Heart left ventricle (tissue), 16 donors: Measurements from ENCODE around the gene MS4A4E. TPM values are rescaled to one million over a fixed set of nuclear protein-coding genes. Genes with fewer than 3 reads are reported as not detected.
"Not testable (repeated sequence)": the region's sequence is repeated elsewhere in the genome, so short reads cannot be mapped to it uniquely, and the experiment has no call there.

ENCODE experiments used
- ATAC-seq, 4 donors: fragments of 200-7000 bp; cut with Tn5 transposase; one replicate each; pipeline ENCODE4 v1.9.1; 2020 to 2022; ENCODE audit warnings: moderate library complexity in 4 of 4, mild to moderate bottlenecking in 3 of 4, moderate number of reproducible peaks in 1 of 4
- DNase-seq, 5 donors: peaks; one replicate each; pipeline ENCODE4 v3.0.0-alpha.2; 2020
- H3K27ac ChIP-seq, 12 donors: fragments of 200-600 bp; sonication (generic) in 4 of 12; one replicate each; pipeline versions ENCODE4 v1.5.0 to v1.8.0; 2016 to 2022; ENCODE audit warnings: mild to moderate bottlenecking in 2 of 12
- H3K27me3 ChIP-seq, 9 donors: fragments of 200-600 bp; sonication (generic) in 2 of 9; one replicate each; pipeline versions ENCODE4 v1.5.1 to v1.8.0; 2016 to 2022; ENCODE audit warnings: mild to moderate bottlenecking in 3 of 9
- H3K36me3 ChIP-seq, 9 donors: fragments of 200-600 bp; sonication (generic) in 2 of 9; one replicate each; pipeline versions ENCODE4 v1.5.0 to v1.8.0; 2018 to 2022; ENCODE audit warnings: mild to moderate bottlenecking in 2 of 9
- H3K4me1 ChIP-seq, 12 donors: fragments of 200-600 bp; sonication (generic) in 4 of 12; one replicate each; pipeline versions ENCODE4 v1.5.0 to v1.8.0; 2016 to 2022; ENCODE audit warnings: mild to moderate bottlenecking in 3 of 12
- H3K4me3 ChIP-seq, 12 donors: fragments of 200-600 bp; sonication (generic) in 4 of 12; one replicate each; pipeline versions ENCODE4 v1.5.0 to v1.8.0; 2017 to 2022; ENCODE audit warnings: mild to moderate bottlenecking in 9 of 12, moderate library complexity in 4 of 12
- H3K9me3 ChIP-seq, 12 donors: fragments of 200-600 bp; sonication (generic) in 4 of 12; one replicate each; pipeline versions ENCODE4 v1.5.0 to v1.8.0; 2016 to 2022; ENCODE audit warnings: mild to moderate bottlenecking in 1 of 12
- POLR2A ChIP-seq, 2 donors: fragments of 450-650 bp; IDR thresholded peaks; one replicate each; pipeline ENCODE4 v1.6.1; 2017; ENCODE audit warnings: antibody characterized with exemption in 2 of 2, mild to moderate bottlenecking in 2 of 2, moderate library complexity in 2 of 2
- WGBS, 4 donors: extraction: QIAGEN DNeasy Blood & Tissue Kit in 2 of 4; methylation state at CpG; one replicate each; pipeline versions ENCODE4 v1.1.5 to v1.1.7; 2013 to 2018; 5-methylcytosine and 5-hydroxymethylcytosine counted together
- intact Hi-C, 10 donors: fragments of 100-400 bp; cut with DNase I; formaldehyde crosslinking; loops; one replicate each; pipeline versions ENCODE4 v1.11.1 to v1.14.2; 2022
- polyA plus RNA-seq, 2 donors: library from polyadenylated mRNA; stranded (reverse); fragments of 200-250 nt; gene quantifications; one replicate each; pipeline ENCODE4 v1.2.3, GENCODE V29; 2013
- total RNA-seq, 9 donors: library from RNA; depleted of rRNA in 2 of 9; stranded (reverse); fragments of >200 nt in 2 of 9; fragmentation: NEBNext Ultra II Directional in 3 of 9; extraction: Animal tissue kit (Norgen Biotek cat#: 25700) in 3 of 9; gene quantifications; one replicate each; pipeline versions ENCODE4 v1.1.0 to v1.2.4, GENCODE V29; 2016 to 2023
- TF ChIP-seq, protein P1 (sequence below), 12 donors: fragments of 200-600 bp; sonication (generic) in 4 of 12; IDR thresholded peaks; one replicate each; pipeline versions ENCODE4 v1.5.0 to v1.8.0; 2018 to 2022; ENCODE audit warnings: antibody characterized with exemption in 12 of 12, mild to moderate bottlenecking in 5 of 12
- donor health status: ischemic (EF 13 %, LVEDD 7.1; RV severe dilation, severe dysfunction).
- donor health status: healthy with polysubstance abuse.
- donor health status: DM: no; HTN: yes; CAD: no.
- donor health status: DM: no; HTN: no; CAD: no.
- donor health status: ischemic (EF 25% LVEDD 6.9; RV normal size, moderate dysfunction).
- donor health status: ischemic (EF 25% LVEDD 5.7; RV mildly dilated, moderate dysfunction).
- donor health status: healthy.
- donor health status: DM: yes; HTN: yes; CAD: no.
- donor health status: ischemic (EF 35%, LVEDD 5.7; RV mildly dilated, moderate dysfunction).
- donor health status: nonischemic (EF 11% LVEDD 7.7; RV severe dilation, severe dysfunction).
- donor health status: DM: yes; HTN: yes; CAD: no.
- donor health status: PGD.
- donor health status: ischemic (EF 29% LVEDD 5.4; RV normal size, mild dysfunction).
- donor health status: nonischemic (EF 23%, LVEDD 6.1; RV moderate dilation, normal function).

The MS4A4E gene
- total and polyA plus RNA-seq, 11 donors: 0.18 to 3.4 (median 0.71) TPM; not detected in 1

DNA sequence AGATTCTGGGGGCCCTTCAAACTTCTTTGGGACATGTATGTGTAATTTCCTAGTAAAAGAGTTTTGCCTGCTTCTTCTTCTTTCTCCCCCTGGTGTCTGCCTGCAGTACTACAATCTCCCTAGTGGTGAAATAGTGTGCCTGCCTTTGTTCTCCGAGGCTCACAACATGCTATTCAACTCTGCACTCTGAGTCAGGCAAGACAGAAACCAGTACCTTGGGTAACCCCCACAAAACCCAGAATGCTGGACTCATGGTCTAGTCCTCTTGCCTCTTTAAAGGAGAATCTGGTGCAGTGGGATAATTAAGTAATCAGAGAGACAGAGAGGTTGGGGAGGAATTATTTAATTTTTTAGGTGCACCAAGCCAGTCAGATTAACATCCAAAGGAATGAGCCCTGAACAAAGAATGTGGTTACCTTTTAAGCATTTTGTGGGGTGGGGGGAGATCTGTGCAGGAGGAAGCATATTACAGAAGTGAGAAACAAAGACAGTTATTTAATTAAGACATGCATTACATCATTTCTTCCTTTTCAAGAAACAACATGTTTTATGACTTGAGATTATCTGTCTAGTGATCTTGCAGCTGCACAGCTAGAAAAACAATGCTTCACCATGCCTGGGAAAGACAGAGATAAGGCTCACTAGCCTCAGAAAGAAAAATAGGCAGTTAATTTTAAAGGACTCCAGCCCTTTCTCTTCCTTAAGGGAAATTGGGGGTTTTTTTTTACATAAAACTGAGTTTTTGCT lies 49.1 kb downstream of the MS4A4E start:
- H3K4me1 ChIP-seq: peaks cover 0 to 20% (median 0%) of the 10 kb centered on the region in 12 donors
- peak in 3 of 5 donors; percentile 49 to 56 (median 51) for DNase-seq
- peak overlapping the region in 5 of 12 donors; percentile 9 to 91 (median 61) for H3K27ac ChIP-seq
- H3K9me3 ChIP-seq: peaks cover 0 to 10% (median 0%) of the 10 kb centered on the region in 12 donors
- peaks cover 0 to 5% (median 0%) of the 10 kb centered on the region in 9 donors for H3K27me3 ChIP-seq
- WGBS, 4 donors: 7 to 13% (median 9%) methylated on average over 1 of the region's 1 CpG
- ATAC-seq: peak; percentile 37 to 90 (median 80)
- no peak for TF ChIP-seq POLR2A (IDR thresholded peaks at IDR 0.05)
- TF ChIP-seq, protein P1, sequence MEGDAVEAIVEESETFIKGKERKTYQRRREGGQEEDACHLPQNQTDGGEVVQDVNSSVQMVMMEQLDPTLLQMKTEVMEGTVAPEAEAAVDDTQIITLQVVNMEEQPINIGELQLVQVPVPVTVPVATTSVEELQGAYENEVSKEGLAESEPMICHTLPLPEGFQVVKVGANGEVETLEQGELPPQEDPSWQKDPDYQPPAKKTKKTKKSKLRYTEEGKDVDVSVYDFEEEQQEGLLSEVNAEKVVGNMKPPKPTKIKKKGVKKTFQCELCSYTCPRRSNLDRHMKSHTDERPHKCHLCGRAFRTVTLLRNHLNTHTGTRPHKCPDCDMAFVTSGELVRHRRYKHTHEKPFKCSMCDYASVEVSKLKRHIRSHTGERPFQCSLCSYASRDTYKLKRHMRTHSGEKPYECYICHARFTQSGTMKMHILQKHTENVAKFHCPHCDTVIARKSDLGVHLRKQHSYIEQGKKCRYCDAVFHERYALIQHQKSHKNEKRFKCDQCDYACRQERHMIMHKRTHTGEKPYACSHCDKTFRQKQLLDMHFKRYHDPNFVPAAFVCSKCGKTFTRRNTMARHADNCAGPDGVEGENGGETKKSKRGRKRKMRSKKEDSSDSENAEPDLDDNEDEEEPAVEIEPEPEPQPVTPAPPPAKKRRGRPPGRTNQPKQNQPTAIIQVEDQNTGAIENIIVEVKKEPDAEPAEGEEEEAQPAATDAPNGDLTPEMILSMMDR (IDR thresholded peaks at IDR 0.05): peak; percentile 73 to 88 (median 81)
- intact Hi-C loops: loop anchor here in 6 of 10 donors (2.0 to 5.0 kb wide), 3 partner anchors 367 to 372 kb away; no protein-coding TSS in a partner anchor
- H3K36me3 ChIP-seq: no peaks in the 10 kb centered on the region
- H3K4me3 ChIP-seq: no peak overlapping the region

DNA sequence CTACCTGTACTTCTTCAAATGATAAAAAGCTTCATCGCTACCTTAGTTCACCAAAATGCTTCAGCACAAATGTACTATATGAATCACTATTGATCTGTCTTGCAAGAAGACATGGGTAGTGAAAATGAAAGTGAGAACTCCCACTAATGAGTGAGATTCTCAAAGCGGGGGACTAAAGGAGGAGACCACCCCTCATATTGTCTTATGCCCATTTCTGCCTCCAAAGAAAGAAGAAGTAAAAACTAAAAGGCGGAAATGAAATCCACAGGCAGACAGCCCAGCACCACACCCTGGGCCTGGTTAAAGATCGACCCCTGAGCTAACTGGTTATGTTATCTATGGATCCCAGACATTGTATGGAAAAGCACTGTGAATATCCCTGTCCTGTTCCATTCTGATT lies 50.4 kb downstream of the MS4A4E start:
- H3K4me3 ChIP-seq, DNase-seq, ATAC-seq, H3K9me3 ChIP-seq, H3K36me3 ChIP-seq, H3K27me3 ChIP-seq: not testable (repeated sequence)
- 86 to 94% (median 92%) methylated on average over 4 of the region's 4 CpGs for WGBS, 4 donors
- Histone ChIP-seq H3K4me1 (peaks cover 0 to 23% (median 0%) of the 10 kb centered on the region in 12 donors), H3K27ac (peak overlapping the region in 1 of 12 donors; percentile 61)
- intact Hi-C loops: loop anchor here in 6 of 10 donors (2.0 to 5.0 kb wide), 3 partner anchors 365 to 370 kb away; no protein-coding TSS in a partner anchor

DNA sequence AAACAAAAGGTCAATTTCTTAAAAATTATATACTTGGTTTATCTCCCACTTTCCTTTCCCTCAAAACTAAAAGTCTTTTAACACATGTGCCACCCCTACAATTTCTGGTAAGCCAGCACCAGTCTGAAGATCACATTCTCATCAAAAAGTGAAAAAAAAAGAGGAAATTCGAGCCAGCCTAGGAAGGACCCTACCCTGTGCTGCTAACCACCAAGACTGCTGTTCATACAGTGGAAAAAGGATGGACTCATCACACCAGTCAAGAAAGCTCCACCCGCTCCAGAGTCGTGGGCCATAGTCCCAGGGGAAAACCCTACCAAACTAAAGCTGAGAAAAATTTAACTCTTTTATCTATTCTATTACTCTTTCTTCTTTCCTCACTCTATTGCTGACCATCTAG lies 54.5 kb downstream of the MS4A4E start:
- H3K9me3 ChIP-seq, H3K4me3 ChIP-seq, H3K36me3 ChIP-seq, intact Hi-C loops, H3K27me3 ChIP-seq: not testable (repeated sequence)
- DNase-seq (peak in 1 of 5 donors; percentile 36), ATAC-seq (peak in 2 of 4 donors; percentile 42 to 45)
- 26 to 43% (median 38%) methylated on average over 3 of the region's 3 CpGs for WGBS, 4 donors
- Histone ChIP-seq H3K4me1 (peaks cover 0 to 30% (median 0%) of the 10 kb centered on the region in 12 donors), H3K27ac (peak overlapping the region in 3 of 12 donors; percentile 18 to 91 (median 34))

DNA sequence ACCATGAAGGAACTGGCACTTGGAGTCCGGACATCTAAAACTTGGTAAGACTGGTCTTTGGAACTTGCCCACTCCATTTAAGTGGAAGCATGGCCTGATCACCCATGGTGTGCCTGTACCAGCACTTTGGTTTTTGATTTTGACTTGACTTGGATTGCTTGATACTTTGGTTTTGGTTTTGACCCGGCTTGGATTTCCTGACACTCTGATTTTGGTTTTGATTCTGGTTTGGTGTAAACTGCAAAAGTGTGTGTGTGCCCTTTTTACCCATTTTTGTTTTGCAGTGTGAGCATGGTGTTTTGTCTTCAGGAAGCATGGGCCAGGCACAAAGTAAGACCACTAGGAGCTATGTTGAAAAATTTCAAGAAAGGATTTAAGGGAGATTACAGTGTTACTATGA lies 56.8 kb downstream of the MS4A4E start:
- H3K4me3 ChIP-seq, H3K36me3 ChIP-seq, H3K27me3 ChIP-seq, intact Hi-C loops, DNase-seq, ATAC-seq, H3K9me3 ChIP-seq: not testable (repeated sequence)
- WGBS, 4 donors: 85 to 96% (median 93%) methylated on average over 2 of the region's 2 CpGs
- Histone ChIP-seq H3K4me1 (peaks cover 0 to 30% (median 0%) of the 10 kb centered on the region in 12 donors), H3K27ac (peak overlapping the region in 6 of 12 donors; percentile 5 to 91 (median 20))

DNA sequence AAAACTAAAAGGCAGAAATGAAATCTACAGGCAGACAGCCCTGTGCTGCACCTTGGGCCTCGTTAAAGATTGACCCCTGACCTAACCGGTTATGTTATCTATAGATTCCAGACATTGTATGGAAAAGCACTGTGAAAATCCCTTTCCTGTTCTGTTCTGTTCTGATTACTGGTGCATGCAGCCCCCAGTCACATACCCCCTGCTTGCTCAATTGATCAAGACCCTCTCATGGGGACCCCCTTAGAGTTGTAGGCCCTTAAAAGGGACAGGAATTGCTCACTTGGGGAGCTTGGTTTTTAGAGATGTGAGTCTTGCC lies 57.5 kb downstream of the MS4A4E start:
- H3K9me3 ChIP-seq, intact Hi-C loops, DNase-seq, ATAC-seq, H3K27me3 ChIP-seq, H3K36me3 ChIP-seq, H3K4me3 ChIP-seq: not testable (repeated sequence)
- WGBS, 4 donors: 53 to 74% (median 57%) methylated on average over 2 of the region's 2 CpGs
- Histone ChIP-seq H3K27ac (peak overlapping the region in 6 of 12 donors; percentile 5 to 91 (median 12)), H3K4me1 (peaks cover 0 to 30% (median 0%) of the 10 kb centered on the region in 12 donors)

DNA sequence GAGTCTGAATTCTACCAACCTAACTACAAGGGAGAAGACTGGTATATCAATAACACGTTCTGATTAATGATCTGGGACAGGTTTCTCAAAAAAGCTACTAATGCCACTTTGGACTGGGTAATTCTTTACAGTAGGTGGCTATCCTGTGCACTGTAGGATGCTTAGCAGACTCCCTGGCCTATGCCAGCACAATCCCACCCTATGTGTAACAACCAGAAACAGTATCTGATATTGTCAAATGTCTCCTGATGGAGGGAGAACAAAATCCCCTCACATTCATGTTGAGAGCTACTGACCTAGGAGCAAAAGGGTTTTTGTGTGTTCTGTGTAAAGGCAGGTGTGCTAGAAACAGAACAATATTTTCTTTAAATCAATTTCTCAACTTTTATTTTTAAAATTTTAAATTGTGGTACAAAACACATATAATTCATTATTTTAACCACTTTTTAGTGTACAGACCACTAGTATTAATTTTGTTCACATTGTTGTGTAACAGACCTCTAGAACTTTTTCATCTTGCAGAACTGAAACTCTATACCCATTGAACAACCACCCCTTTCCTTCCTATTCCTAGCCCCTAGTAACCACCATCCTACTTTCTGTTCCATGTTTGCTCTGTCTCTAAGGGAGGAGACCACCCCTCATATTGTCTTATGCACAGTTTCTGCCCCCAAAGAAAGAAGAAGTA lies 58.0 kb downstream of the MS4A4E start:
- ATAC-seq: peak; percentile 64 to 81 (median 70)
- intact Hi-C loops: no loop called here
- H3K27ac ChIP-seq: peak overlapping the region in 3 of 12 donors; percentile 41 to 91 (median 57)

More for the DNA sequence above, 58.0 kb downstream of the MS4A4E start:
- TF ChIP-seq POLR2A (IDR thresholded peaks at IDR 0.05): no peak
- TF ChIP-seq, protein P1 (IDR thresholded peaks at IDR 0.05): no peak
- Histone ChIP-seq H3K4me1 (peaks cover 0 to 30% (median 0%) of the 10 kb centered on the region in 12 donors), H3K36me3 (no peaks in the 10 kb centered on the region), H3K4me3 (no peak overlapping the region), H3K27me3 (no peaks in the 10 kb centered on the region), H3K9me3 (no peaks in the 10 kb centered on the region)
- DNase-seq: no peak
- 64 to 81% (median 75%) methylated on average over 1 of the region's 1 CpG for WGBS, 4 donors
